ENCODE measurements around the gene KCNMA1.

The KCNMA1 gene

DNA sequence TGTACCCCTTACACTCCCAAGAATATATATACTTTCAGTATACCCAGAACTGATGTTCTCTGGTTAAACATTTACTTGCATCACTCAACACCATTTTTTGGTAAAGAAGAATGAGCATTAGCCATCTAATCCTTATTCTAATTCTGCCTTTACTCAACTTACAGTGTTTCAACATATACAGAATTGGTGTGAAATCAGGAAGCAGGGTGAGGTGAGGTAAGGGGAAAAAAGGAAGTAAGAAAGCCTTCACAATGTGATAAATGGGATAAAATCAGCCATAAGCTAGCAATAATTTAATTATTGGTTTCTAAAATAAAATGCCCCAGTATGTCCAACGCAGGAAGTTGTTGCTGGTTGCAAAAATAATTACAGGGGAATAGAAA lies 605.4 kb downstream of the KCNMA1 start:
- no peak overlapping the region for H3K4me3 ChIP-seq (ENCODE audit: low read depth, low read length)
- TF ChIP-seq, protein P1, sequence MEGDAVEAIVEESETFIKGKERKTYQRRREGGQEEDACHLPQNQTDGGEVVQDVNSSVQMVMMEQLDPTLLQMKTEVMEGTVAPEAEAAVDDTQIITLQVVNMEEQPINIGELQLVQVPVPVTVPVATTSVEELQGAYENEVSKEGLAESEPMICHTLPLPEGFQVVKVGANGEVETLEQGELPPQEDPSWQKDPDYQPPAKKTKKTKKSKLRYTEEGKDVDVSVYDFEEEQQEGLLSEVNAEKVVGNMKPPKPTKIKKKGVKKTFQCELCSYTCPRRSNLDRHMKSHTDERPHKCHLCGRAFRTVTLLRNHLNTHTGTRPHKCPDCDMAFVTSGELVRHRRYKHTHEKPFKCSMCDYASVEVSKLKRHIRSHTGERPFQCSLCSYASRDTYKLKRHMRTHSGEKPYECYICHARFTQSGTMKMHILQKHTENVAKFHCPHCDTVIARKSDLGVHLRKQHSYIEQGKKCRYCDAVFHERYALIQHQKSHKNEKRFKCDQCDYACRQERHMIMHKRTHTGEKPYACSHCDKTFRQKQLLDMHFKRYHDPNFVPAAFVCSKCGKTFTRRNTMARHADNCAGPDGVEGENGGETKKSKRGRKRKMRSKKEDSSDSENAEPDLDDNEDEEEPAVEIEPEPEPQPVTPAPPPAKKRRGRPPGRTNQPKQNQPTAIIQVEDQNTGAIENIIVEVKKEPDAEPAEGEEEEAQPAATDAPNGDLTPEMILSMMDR (IDR thresholded peaks at IDR 0.05; ENCODE audit: low read depth, low read length) = no peak

DNA sequence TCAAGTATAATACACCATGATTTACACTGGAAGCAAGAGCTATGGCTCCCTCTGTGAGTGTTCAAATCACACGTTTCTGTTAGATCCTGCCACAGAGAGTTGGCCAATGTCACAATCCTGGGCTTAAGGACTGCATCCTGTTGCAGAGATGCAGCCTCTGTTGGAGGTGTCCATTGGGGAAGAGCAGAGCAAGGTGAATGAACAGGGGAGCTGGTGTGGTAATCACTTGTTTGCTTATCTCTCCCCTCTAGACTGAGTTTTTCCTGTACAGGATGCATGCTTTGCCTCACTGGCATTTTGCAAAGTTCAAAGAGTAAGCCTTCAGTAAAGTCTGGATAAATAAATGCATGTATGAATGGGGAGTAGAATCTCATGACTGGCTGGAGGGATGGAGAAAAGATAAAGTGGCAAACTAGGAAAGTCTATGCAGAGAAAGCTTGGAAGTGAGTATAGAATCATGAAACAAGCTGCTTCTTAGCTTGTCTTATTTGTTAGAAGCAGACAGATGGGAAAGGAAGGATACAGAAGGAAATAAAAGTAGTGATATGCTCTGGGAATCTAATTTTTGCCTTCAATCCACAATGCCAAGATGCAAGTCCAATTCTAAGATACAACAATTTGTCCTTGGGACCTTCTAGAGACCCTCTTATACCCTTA lies 605.9 kb downstream of the KCNMA1 start:
- H3K4me3 ChIP-seq (ENCODE audit: low read depth, low read length) = no peak overlapping the region
- TF ChIP-seq, protein P1 (IDR thresholded peaks at IDR 0.05; ENCODE audit: low read depth, low read length) = no peak

DNA sequence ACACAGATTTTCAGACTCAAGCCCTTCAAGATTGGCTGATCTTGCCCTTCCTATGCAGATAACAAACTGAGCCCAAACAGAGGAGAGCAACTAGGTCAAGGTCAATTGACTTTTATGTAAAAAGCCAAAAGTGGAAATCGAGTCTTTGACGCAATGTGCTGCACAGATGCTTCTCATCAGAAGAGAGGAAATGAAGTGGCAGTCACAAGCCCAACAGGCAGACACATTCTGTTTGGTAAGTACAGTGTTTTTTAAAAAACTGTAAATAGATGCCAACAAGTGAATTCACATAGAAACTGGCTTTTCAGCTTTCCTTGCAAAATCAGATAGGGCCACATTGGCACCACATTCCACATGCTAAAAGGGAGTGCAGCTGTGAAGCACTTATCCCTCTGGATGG lies 606.6 kb downstream of the KCNMA1 start:
- TF ChIP-seq, protein P1 (IDR thresholded peaks at IDR 0.05; ENCODE audit: low read depth, low read length) = no peak
- no peak overlapping the region for H3K4me3 ChIP-seq (ENCODE audit: low read depth, low read length)

DNA sequence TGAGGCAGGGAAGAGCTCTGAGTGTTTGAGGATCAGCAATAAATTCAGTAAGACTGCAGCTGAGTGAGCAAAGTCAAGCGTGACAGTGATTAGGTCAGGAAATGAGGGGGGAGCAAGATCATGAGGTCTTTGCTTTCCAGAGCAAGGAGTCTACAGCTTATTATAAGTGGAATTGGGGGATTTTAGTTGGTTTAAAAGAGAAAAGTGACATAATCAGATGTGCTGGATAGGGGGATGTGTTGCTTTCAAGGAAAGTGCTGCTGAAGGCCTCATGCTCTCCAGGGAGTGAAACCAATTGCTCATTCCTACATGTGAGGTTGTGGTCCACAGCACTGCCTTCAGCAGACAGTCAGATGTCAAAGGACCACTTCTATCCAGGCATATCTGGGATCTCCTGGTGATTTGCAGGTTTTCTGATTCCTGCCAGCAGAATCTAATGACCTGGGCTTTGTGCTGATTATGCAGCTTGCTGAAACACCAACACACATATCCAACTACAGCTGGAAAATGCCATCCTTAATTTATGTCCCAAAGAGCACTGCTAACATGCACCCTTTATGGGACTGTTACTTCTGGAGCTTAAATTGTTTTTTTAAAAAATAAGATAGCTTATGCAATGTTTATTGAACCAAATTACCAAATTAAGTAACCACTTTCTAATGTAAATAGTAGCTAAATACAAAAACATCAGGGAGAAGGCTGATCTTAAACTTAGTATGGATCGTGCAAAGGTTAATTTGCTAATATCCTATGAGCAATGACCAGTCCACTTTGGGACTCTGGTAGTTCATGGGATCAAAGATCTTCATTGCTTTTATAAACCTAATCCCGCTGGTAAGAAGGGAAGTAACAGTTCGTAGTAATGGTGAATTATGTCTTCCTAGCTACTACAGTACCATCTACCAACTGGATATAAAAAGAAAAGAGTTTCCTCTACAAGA lies 607.6 kb downstream of the KCNMA1 start:
- TF ChIP-seq, protein P1 (IDR thresholded peaks at IDR 0.05; ENCODE audit: low read depth, low read length) = no peak
- no peak overlapping the region for H3K4me3 ChIP-seq (ENCODE audit: low read depth, low read length)

DNA sequence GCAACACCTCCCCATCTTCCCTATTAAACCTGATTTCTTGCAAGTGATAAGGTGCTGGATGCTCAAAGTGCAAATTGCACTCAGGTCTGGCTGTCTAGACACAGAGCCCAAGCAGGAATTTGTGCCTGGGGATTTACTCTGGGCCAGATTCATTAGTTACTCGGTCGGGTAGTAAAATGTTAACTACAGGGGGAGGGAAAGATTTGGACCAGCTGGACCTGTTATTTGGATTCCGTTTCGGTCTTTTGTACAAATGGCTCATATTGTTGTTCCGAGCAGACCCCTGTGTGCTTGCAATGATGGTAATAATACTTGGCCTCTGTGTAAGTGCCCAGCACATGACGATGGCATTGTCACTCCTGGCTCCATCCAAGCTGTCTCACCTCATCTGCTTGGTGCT lies 609.6 kb downstream of the KCNMA1 start:
- TF ChIP-seq, protein P1 (IDR thresholded peaks at IDR 0.05; ENCODE audit: low read depth, low read length) = no peak

DNA sequence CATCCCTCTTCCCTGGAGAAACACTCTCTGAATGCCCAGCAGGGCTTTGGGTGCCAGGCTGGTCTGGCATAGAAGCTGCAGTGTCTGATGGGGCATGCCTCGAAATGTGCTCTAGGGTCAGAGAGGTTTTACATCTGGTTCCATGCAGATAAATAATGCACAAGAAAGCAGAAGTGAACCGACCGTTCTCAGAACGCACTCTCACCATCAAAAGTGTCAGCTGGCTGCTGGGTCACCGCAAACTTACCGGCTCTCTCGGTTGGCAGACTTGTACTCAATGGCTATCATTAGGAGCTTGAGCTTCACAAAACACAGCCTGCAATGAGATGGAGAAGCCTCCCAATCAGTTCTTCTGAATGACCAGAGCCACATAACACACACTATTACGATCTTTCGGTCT lies 610.0 kb downstream of the KCNMA1 start:
- TF ChIP-seq, protein P1 (IDR thresholded peaks at IDR 0.05; ENCODE audit: low read depth, low read length) = no peak
- no peak overlapping the region for H3K4me3 ChIP-seq (ENCODE audit: low read depth, low read length)

More for the DNA sequence above, 609.6 kb downstream of the KCNMA1 start:
- H3K4me3 ChIP-seq (ENCODE audit: low read depth, low read length) = no peak overlapping the region

DNA sequence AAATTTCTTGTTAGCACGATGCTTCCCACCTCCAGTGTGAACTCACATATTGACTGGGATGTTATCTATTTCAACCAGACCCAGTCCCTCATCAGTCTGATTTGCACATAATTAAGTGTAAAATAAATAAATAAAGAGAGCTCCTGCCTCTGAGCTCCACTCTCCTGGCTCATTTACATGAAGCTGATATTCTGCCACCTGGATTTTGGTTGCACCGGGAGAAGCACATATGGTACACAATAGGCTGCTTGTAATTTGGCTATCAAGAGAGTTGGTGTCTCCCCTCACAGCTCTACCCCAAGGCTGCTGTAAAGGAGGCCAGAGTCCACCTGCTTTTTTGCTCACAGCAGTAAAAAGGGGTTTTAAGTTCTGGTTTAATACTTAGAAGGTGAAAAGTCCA lies 610.5 kb downstream of the KCNMA1 start:
- no peak overlapping the region for H3K4me3 ChIP-seq (ENCODE audit: low read depth, low read length)
- TF ChIP-seq, protein P1 (IDR thresholded peaks at IDR 0.05; ENCODE audit: low read depth, low read length) = no peak
